Measurements from ENCODE around the gene ANKRD6. TPM values are rescaled to one million over a fixed set of nuclear protein-coding genes. Genes with fewer than 3 reads are reported as not detected.

ANKRD6 gene
- total RNA-seq, 1 experiment from 2014 or later: 5.6 TPM

- no peak overlapping the region for H3K56ac ChIP-seq (ENCODE audit: insufficient read length, low read depth, low read length)
- no peak overlapping the region for H2AK5ac ChIP-seq (ENCODE audit: insufficient read length, low read length)
- H2BK12ac ChIP-seq (ENCODE audit: insufficient read length, low read depth, low read length): no peak overlapping the region
- no peak for TF ChIP-seq CTCF (conservative IDR thresholded peaks at IDR 0.05)
- H3K14ac ChIP-seq (ENCODE audit: insufficient read depth, low read length): no peak overlapping the region
- H3K18ac ChIP-seq (ENCODE audit: insufficient read length, low read depth, low read length): no peak overlapping the region
- H3K4ac ChIP-seq (ENCODE audit: low read depth, low read length): no peak overlapping the region
- Mint-ChIP-seq H3K27me3 (ENCODE audit: low read depth) (peaks cover 92% of the 10 kb centered on the region), H3K4me3 (no peak overlapping the region), H3K36me3 (ENCODE audit: insufficient read depth in 1 of 3, low read depth in 3 of 3) (0 out of 7 replicates have a peak, but pooled peaks cover 0 to 3% (median 1%) of the 10 kb centered on the region in 3 experiments), H3K27ac (no peak overlapping the region), H3K4me1 (peaks cover 12 to 14% of the 10 kb centered on the region in 2 experiments), H3K9me3 (peaks cover 3 to 8% of the 10 kb centered on the region in 2 experiments; a peak in 4 of 5 replicates)
- H3K4me2 ChIP-seq (ENCODE audit: insufficient read depth, insufficient read length, low read length): no peak overlapping the region
- no peak overlapping the region for H4K5ac ChIP-seq (ENCODE audit: insufficient read length, low read depth, low read length)
- no peaks in the 10 kb centered on the region for H4K20me1 ChIP-seq (ENCODE audit: control insufficient read depth, insufficient read depth, insufficient read length)
- H3K4me1 ChIP-seq (ENCODE audit: insufficient read depth, low read length): no peaks in the 10 kb centered on the region
- no peak overlapping the region for H4K8ac ChIP-seq (replicated peaks; ENCODE audit: insufficient read length, low read depth, low read length)
- H3K79me1 ChIP-seq (ENCODE audit: insufficient read depth, low read depth, low read length, poor library complexity, severe bottlenecking): no peaks in the 10 kb centered on the region
- no peak overlapping the region for H2AFZ ChIP-seq (ENCODE audit: low read length)
- no peak overlapping the region for H3K9ac ChIP-seq (ENCODE audit: extremely low read depth, insufficient read length, low read length)
- H2BK5ac ChIP-seq (ENCODE audit: insufficient read length, low read length): no peak overlapping the region
- H3T11ph ChIP-seq (ENCODE audit: low read length): no peak overlapping the region
- no peak overlapping the region for H4K91ac ChIP-seq (ENCODE audit: insufficient read length, low read depth, low read length)
- WGBS (ENCODE audit: extremely low coverage, insufficient read length, low lambda C conversion rate): no CpG with 5 or more reads among the region's 3 CpGs
- DNase-seq: no peak
- peaks cover 1% of the 10 kb centered on the region for H3K27me3 ChIP-seq (ENCODE audit: insufficient read depth, low read length)
- no peak overlapping the region for H2BK20ac ChIP-seq (ENCODE audit: low read depth, low read length, poor library complexity, severe bottlenecking)
- no peaks in the 10 kb centered on the region for H3K23me2 ChIP-seq (ENCODE audit: insufficient read length, low read depth, low read length, poor library complexity, severe bottlenecking)
- no peak overlapping the region for H3K27ac ChIP-seq (ENCODE audit: insufficient read length, low read depth, low read length)
- no peak overlapping the region for H3K23ac ChIP-seq (ENCODE audit: insufficient read length, low read depth, low read length)
- H2BK120ac ChIP-seq (ENCODE audit: low read depth, low read length, poor library complexity, severe bottlenecking): no peak overlapping the region
- no peak overlapping the region for H2BK15ac ChIP-seq (ENCODE audit: low read depth, low read length)
- H3K9me3 ChIP-seq (ENCODE audit: control insufficient read depth, low read depth, low read length): no peaks in the 10 kb centered on the region
- no peaks in the 10 kb centered on the region for H3K79me2 ChIP-seq (ENCODE audit: insufficient read depth, low read length)
Measured at GRCh38 chr6:89440200-89440599, 7.2 kb downstream of the ANKRD6 start.
